HepG2 (cell line): ENCODE measurements around the gene EMILIN3. TPM values are rescaled to one million over a fixed set of nuclear protein-coding genes. Genes with fewer than 3 reads are reported as not detected.

ENCODE experiments used
- DR1 ChIP-seq: sonication (generic); formaldehyde crosslinking; IDR thresholded peaks from 2 replicates; pipeline ENCODE4 v1.8.0; 2021; ENCODE audit warnings: mild to moderate bottlenecking, missing genetic modification reagents, inconsistent platforms
- EEA1 ChIP-seq: sonication (generic); formaldehyde crosslinking; IDR thresholded peaks from 2 replicates; pipeline ENCODE4 v1.5.1; 2020; ENCODE audit warnings: mild to moderate bottlenecking, missing genetic modification reagents, borderline replicate concordance
- GATAD1 ChIP-seq: IDR thresholded peaks from 2 replicates; pipeline ENCODE4 v1.6.1; 2016; ENCODE audit warnings: missing genetic modification reagents, missing compliant biosample characterization
- IKZF4 ChIP-seq: sonication (generic); formaldehyde crosslinking; IDR thresholded peaks from 2 replicates; pipeline ENCODE4 v1.5.1; 2020; ENCODE audit warnings: borderline replicate concordance, mild to moderate bottlenecking, low read depth, missing genetic modification reagents; ENCODE audit errors: not compliant biosample characterization
- KLF9 ChIP-seq: IDR thresholded peaks from 2 replicates; pipeline ENCODE4 v1.6.1; 2016; ENCODE audit warnings: low read depth
- MEIS1 ChIP-seq: sonication (generic); formaldehyde crosslinking; IDR thresholded peaks from 2 replicates; pipeline ENCODE4 v1.9.0; 2021; ENCODE audit warnings: mild to moderate bottlenecking, missing genetic modification reagents, moderate library complexity, borderline replicate concordance
- NFIB ChIP-seq: sonication (generic); formaldehyde crosslinking; IDR thresholded peaks from 2 replicates; pipeline ENCODE4 v1.9.0; 2021; ENCODE audit warnings: missing genetic modification reagents, mild to moderate bottlenecking, borderline replicate concordance
- PHF5A ChIP-seq: IDR thresholded peaks from one replicate; pipeline ENCODE4 v1.6.1; 2018; ENCODE audit warnings: low read depth, missing genetic modification reagents; ENCODE audit not compliant: unreplicated experiment
- ZNF567 ChIP-seq: sonication (generic); formaldehyde crosslinking; IDR thresholded peaks from 2 replicates; pipeline ENCODE4 v1.8.1; 2023; ENCODE audit warnings: mild to moderate bottlenecking, missing genetic modification reagents, borderline replicate concordance
- ZNF747 ChIP-seq: sonication (generic); formaldehyde crosslinking; IDR thresholded peaks from 2 replicates; pipeline ENCODE4 v1.8.1; 2023; ENCODE audit warnings: missing genetic modification reagents, mild to moderate bottlenecking, borderline replicate concordance
- polyA plus RNA-seq, 8 experiments: library from polyadenylated mRNA; depleted of rRNA in 3 of 8; stranded (reverse) in 7 of 8; unstranded in 1 of 8; fragments of >200 nt; fragmentation: Illumina TruSeq in 4 of 8; extraction: Trizol in 4 of 8; gene quantifications; 2 replicates each; pipeline versions ENCODE4 v1.2.1 to v1.2.3, GENCODE V29; 2011 to 2016; ENCODE audit warnings: low read depth in 4 of 8, missing spikeins in 1 of 8, mixed read lengths in 1 of 8; ENCODE audit not compliant: insufficient read depth in 1 of 8
- total RNA-seq, 5 experiments: library from RNA; depleted of rRNA; stranded (reverse); fragments of >200 nt; fragmentation: Illumina TruSeq; extraction: Trizol; gene quantifications; 2 replicates each; pipeline ENCODE4 v1.2.3, GENCODE V29; 2016; ENCODE audit warnings: low read depth in 1 of 5
- TF ChIP-seq, protein P1 (sequence below): sonication (generic); formaldehyde crosslinking; IDR thresholded peaks from 2 replicates; pipeline ENCODE4 v1.4.0; 2020; ENCODE audit warnings: missing genetic modification reagents, mild to moderate bottlenecking, borderline replicate concordance
- TF ChIP-seq, protein P2 (sequence below): sonication (generic); formaldehyde crosslinking; IDR thresholded peaks from 2 replicates; pipeline ENCODE4 v1.4.0; 2020; ENCODE audit warnings: missing genetic modification reagents, borderline replicate concordance
- TF ChIP-seq, protein P3 (sequence below): sonication (generic); formaldehyde crosslinking; IDR thresholded peaks from 2 replicates; pipeline ENCODE4 v1.4.0; 2020; ENCODE audit warnings: missing genetic modification reagents
- TF ChIP-seq, protein P4 (sequence below): IDR thresholded peaks from 2 replicates; pipeline ENCODE4 v1.6.1; 2016; ENCODE audit warnings: low read depth, borderline replicate concordance
- TF ChIP-seq, protein P5 (sequence below): sonication (generic); formaldehyde crosslinking; IDR thresholded peaks from 2 replicates; pipeline ENCODE4 v1.5.0; 2020; ENCODE audit warnings: mild to moderate bottlenecking, missing genetic modification reagents, borderline replicate concordance

The EMILIN3 gene
- total and polyA plus RNA-seq, 2 of the 13 experiments (the other 11 are each of a cell fraction or from before 2014, with no cell fraction given) = 0.25 to 0.29 TPM

DNA sequence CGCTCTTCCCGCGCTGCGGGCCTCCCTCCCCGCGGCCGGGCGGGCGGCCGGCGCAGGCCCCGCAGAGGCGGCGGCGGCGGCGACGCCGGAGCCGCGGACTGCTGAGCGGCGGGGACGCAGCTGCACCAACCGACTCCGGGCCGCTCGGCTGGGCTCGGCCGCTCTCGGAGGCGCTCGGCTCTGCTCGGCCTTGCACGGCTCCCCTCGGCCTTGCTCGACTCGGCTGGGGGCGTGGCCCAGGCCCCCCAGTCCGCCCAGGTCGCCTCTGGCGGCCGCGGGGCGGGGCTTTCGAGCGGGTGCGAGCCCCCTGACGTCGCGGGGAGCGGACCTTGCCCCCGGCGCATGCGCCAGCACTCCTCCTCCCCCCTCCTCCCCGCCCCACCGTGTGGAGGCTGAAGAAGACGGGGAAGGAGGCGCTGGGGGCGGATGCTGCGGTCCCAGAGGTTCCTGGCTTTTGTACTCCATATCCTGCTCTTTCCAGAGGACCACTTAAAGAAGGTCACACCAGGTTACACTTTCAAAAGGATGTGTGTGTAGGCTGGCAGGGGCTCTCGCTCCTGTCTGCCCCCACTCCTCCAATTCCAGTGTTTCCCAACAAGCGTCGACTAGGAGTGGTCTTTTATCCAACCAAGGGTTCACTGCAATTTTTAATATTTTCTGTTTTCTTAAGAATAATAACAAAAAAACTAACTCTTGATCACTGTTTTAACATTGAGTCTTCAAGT, 48.9 kb downstream of the EMILIN3 start, which contains the start of gene ZHX3 (continued):
- TF ChIP-seq, protein P1, sequence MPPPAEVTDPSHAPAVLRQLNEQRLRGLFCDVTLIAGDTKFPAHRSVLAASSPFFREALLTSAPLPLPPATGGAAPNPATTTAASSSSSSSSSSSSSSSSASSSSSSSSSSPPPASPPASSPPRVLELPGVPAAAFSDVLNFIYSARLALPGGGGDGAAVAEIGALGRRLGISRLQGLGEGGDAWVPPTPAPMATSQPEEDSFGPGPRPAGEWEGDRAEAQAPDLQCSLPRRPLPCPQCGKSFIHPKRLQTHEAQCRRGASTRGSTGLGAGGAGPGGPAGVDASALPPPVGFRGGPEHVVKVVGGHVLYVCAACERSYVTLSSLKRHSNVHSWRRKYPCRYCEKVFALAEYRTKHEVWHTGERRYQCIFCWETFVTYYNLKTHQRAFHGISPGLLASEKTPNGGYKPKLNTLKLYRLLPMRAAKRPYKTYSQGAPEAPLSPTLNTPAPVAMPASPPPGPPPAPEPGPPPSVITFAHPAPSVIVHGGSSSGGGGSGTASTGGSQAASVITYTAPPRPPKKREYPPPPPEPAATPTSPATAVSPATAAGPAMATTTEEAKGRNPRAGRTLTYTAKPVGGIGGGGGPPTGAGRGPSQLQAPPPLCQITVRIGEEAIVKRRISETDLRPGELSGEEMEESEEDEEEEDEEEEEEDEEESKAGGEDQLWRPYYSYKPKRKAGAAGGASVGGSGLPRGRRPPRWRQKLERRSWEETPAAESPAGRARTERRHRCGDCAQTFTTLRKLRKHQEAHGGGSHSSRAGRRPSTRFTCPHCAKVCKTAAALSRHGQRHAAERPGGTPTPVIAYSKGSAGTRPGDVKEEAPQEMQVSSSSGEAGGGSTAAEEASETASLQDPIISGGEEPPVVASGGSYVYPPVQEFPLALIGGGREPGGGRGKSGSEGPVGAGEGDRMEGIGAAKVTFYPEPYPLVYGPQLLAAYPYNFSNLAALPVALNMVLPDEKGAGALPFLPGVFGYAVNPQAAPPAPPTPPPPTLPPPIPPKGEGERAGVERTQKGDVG (CRISPR knock-in tag) = no peak
- TF ChIP-seq PHF5A (CRISPR knock-in tag) = peak; percentile 20
- no peak for TF ChIP-seq NFIB
- TF ChIP-seq DR1 (CRISPR knock-in tag) = peak; percentile 55; the same call in 1 of the 2 replicates
- peak; percentile 49; the same call in 1 of the 2 replicates for TF ChIP-seq GATAD1
- TF ChIP-seq, protein P2, sequence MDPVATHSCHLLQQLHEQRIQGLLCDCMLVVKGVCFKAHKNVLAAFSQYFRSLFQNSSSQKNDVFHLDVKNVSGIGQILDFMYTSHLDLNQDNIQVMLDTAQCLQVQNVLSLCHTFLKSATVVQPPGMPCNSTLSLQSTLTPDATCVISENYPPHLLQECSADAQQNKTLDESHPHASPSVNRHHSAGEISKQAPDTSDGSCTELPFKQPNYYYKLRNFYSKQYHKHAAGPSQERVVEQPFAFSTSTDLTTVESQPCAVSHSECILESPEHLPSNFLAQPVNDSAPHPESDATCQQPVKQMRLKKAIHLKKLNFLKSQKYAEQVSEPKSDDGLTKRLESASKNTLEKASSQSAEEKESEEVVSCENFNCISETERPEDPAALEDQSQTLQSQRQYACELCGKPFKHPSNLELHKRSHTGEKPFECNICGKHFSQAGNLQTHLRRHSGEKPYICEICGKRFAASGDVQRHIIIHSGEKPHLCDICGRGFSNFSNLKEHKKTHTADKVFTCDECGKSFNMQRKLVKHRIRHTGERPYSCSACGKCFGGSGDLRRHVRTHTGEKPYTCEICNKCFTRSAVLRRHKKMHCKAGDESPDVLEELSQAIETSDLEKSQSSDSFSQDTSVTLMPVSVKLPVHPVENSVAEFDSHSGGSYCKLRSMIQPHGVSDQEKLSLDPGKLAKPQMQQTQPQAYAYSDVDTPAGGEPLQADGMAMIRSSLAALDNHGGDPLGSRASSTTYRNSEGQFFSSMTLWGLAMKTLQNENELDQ = no peak
- no peak for TF ChIP-seq EEA1 (CRISPR knock-in tag)
- TF ChIP-seq, protein P3, sequence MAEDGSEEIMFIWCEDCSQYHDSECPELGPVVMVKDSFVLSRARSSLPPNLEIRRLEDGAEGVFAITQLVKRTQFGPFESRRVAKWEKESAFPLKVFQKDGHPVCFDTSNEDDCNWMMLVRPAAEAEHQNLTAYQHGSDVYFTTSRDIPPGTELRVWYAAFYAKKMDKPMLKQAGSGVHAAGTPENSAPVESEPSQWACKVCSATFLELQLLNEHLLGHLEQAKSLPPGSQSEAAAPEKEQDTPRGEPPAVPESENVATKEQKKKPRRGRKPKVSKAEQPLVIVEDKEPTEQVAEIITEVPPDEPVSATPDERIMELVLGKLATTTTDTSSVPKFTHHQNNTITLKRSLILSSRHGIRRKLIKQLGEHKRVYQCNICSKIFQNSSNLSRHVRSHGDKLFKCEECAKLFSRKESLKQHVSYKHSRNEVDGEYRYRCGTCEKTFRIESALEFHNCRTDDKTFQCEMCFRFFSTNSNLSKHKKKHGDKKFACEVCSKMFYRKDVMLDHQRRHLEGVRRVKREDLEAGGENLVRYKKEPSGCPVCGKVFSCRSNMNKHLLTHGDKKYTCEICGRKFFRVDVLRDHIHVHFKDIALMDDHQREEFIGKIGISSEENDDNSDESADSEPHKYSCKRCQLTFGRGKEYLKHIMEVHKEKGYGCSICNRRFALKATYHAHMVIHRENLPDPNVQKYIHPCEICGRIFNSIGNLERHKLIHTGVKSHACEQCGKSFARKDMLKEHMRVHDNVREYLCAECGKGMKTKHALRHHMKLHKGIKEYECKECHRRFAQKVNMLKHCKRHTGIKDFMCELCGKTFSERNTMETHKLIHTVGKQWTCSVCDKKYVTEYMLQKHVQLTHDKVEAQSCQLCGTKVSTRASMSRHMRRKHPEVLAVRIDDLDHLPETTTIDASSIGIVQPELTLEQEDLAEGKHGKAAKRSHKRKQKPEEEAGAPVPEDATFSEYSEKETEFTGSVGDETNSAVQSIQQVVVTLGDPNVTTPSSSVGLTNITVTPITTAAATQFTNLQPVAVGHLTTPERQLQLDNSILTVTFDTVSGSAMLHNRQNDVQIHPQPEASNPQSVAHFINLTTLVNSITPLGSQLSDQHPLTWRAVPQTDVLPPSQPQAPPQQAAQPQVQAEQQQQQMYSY (CRISPR knock-in tag) = no peak
- peak; percentile 81; the same call in 1 of the 2 replicates for TF ChIP-seq ZNF567 (CRISPR knock-in tag)
- TF ChIP-seq IKZF4 (CRISPR knock-in tag) = peak; percentile 35
- TF ChIP-seq, protein P4, sequence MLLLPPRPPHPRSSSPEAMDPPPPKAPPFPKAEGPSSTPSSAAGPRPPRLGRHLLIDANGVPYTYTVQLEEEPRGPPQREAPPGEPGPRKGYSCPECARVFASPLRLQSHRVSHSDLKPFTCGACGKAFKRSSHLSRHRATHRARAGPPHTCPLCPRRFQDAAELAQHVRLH (CRISPR knock-in tag) = peak; percentile 55; the same call in 1 of the 2 replicates
- TF ChIP-seq ZNF747 = no peak; the same call in 1 of the 2 replicates
- TF ChIP-seq, protein P5, sequence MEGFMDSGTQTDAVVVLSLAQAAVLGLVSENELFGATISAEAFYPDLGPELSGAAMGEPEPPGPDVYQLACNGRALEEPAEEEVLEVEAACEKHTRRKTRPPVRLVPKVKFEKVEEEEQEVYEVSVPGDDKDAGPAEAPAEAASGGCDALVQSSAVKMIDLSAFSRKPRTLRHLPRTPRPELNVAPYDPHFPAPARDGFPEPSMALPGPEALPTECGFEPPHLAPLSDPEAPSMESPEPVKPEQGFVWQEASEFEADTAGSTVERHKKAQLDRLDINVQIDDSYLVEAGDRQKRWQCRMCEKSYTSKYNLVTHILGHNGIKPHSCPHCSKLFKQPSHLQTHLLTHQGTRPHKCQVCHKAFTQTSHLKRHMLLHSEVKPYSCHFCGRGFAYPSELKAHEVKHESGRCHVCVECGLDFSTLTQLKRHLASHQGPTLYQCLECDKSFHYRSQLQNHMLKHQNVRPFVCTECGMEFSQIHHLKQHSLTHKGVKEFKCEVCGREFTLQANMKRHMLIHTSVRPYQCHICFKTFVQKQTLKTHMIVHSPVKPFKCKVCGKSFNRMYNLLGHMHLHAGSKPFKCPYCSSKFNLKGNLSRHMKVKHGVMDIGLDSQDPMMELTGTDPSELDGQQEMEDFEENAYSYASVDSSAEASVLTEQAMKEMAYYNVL (CRISPR knock-in tag) = peak; percentile 69; the same call in 1 of the 2 replicates
- TF ChIP-seq KLF9 (CRISPR knock-in tag) = peak; percentile 71
- TF ChIP-seq MEIS1 (CRISPR knock-in tag) = peak; percentile 38; the same call in 1 of the 2 replicates
